Measurements from ENCODE around the gene FBXO47. TPM values are rescaled to one million over a fixed set of nuclear protein-coding genes. Genes with fewer than 3 reads are reported as not detected.

The FBXO47 gene
- total RNA-seq, 4 donors from 2014 or later: not detected

DNA sequence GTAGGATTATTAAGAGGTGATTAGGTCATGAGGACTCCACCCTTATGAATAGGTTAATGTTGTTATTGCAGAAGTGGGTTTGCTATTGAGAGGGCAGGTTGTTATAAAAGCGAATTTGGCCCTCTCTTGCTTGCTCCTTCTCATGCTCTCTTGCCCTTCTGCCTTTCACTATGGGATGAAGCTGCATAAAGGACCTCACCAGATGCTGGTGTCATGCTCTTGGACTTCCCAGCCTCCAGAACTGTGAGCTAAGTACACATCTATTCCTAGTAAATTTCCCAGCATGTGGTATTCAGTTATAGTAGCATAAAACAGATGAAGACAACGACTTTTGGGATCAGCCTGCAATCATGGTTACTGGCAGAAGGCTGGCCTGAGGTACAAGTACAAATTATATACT is 41.4 kb upstream of the FBXO47 start:
- in situ Hi-C loops (cut with MboI; ENCODE audit: low sequenced_read_pairs in 4 of 4) (no loop called here), intact Hi-C loops (cut with DNase I; ENCODE audit: low total_unique reads) (no loop called here)
- H3K4me3 ChIP-seq: no peak overlapping the region
- peaks cover under 1 to 2% of the 10 kb centered on the region in 2 donors for H3K4me1 ChIP-seq
- DNase-seq (no peak), ATAC-seq (no peak)
- H3K27me3 ChIP-seq: no peaks in the 10 kb centered on the region
- H3K9me3 ChIP-seq: no peaks in the 10 kb centered on the region
- H3K27ac ChIP-seq: no peak overlapping the region
- no peaks in the 10 kb centered on the region for H3K36me3 ChIP-seq
- no peak for TF ChIP-seq POLR2A (IDR thresholded peaks at IDR 0.05)
- TF ChIP-seq, protein P1, sequence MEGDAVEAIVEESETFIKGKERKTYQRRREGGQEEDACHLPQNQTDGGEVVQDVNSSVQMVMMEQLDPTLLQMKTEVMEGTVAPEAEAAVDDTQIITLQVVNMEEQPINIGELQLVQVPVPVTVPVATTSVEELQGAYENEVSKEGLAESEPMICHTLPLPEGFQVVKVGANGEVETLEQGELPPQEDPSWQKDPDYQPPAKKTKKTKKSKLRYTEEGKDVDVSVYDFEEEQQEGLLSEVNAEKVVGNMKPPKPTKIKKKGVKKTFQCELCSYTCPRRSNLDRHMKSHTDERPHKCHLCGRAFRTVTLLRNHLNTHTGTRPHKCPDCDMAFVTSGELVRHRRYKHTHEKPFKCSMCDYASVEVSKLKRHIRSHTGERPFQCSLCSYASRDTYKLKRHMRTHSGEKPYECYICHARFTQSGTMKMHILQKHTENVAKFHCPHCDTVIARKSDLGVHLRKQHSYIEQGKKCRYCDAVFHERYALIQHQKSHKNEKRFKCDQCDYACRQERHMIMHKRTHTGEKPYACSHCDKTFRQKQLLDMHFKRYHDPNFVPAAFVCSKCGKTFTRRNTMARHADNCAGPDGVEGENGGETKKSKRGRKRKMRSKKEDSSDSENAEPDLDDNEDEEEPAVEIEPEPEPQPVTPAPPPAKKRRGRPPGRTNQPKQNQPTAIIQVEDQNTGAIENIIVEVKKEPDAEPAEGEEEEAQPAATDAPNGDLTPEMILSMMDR (IDR thresholded peaks at IDR 0.05 in 4 of 5, conservative IDR thresholded peaks at IDR 0.05 in 1 of 5): no peak

DNA sequence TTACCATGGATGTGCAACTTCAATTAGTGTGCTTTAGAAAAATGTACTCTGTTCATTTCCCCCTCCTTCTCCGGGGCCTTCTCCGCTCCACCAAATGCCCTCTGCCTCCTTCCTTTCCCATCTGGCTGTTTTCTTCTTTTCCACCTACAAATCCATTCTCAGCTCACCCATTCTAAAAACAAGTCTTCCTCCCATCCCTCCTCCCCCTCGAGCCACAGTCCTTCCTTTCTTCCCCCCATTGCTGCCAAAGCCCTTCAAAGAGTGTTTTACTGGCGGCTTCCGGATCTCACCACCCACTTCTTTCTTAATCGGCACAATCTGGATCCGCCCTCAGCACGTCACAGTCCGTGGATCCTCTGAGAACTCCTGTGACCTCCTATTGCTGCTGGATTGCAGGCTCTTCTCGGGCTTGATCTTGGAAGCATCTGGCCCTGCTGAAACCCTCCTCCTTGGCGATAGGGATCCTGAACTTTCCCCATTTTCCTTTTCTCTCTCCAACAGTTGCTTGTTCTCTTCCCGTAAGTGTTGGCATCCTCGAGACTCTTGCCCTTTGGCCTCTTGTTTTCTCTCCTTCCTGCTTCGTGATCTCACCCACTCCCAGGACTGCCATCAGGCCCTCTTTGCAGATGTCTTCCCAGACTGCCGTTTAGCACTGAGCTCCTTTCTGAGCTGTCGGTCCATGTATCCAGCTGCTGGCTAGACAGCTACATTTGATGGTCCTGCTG is 36.0 kb upstream of the FBXO47 start:
- in situ Hi-C loops (cut with MboI; ENCODE audit: low sequenced_read_pairs in 4 of 4): no loop called here
- ATAC-seq (peak; percentile 70 to 89), DNase-seq (peak; percentile 73 to 82)
- H3K27me3 ChIP-seq: no peaks in the 10 kb centered on the region
- peak overlapping the region; percentile 27 to 48 (median 32) for H3K4me3 ChIP-seq
- no peaks in the 10 kb centered on the region for H3K36me3 ChIP-seq
- peaks cover 14 to 21% of the 10 kb centered on the region in 2 donors for H3K4me1 ChIP-seq
- peak in 1 of 2 donors; percentile 9 for TF ChIP-seq POLR2A (IDR thresholded peaks at IDR 0.05)
- TF ChIP-seq, protein P1 (IDR thresholded peaks at IDR 0.05 in 4 of 5, conservative IDR thresholded peaks at IDR 0.05 in 1 of 5): no peak
- no peaks in the 10 kb centered on the region for H3K9me3 ChIP-seq
- H3K27ac ChIP-seq: peak overlapping the region; percentile 76 to 90 (median 80)
- intact Hi-C loops (cut with DNase I; ENCODE audit: low total_unique reads): loop anchor here (5.0 kb wide), 1 partner anchor 144 kb away; no protein-coding TSS in a partner anchor

DNA sequence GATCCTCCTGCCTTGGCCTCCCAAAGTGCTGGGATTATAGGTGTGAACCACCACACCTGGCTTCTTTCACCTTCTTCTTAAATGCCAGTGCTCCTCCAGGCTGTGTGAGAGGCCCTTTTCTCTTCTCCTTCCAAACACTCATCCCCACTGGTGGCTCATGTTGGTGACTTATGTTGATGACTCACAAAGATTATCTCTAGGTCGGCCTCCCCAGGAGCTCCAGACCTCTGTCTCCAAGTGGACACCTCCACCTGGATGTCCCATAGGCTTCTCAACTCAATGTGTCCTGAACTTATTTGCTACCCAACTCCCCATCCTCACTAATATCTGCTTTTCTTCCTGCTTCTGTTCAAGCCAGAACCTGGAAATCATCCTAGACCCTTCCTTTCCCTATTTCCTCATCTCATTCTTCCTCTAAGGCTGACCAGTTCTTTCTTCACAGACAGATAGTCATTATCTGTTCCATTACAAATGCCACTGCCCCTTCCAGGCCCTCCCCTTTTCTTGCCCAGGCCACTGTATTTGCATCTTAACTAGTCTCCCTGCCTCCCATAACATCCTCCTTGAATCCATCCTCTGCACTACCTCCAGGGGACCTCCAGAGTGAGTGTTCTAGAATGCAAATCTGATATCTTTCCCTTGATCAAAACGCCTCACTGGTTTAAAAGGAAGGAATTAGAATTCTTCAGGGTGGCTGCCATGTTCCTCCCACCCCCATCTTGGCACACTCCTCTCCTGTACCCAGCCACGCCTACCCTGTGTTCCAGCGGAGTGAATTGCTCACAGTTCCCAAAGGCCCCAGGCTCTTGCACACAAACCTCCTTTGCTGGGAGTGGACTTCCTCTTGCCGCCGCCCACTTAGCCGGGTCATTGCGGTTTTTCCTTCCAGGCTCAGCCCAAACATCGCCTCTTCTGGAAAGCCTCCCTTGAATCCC is 34.8 kb upstream of the FBXO47 start:
- H3K27me3 ChIP-seq: no peaks in the 10 kb centered on the region
- H3K4me3 ChIP-seq: peak overlapping the region; percentile 27 to 48 (median 32)
- peaks cover 14 to 21% of the 10 kb centered on the region in 2 donors for H3K4me1 ChIP-seq
- TF ChIP-seq, protein P1 (IDR thresholded peaks at IDR 0.05 in 4 of 5, conservative IDR thresholded peaks at IDR 0.05 in 1 of 5): no peak
- no peak for TF ChIP-seq POLR2A (IDR thresholded peaks at IDR 0.05)
- intact Hi-C loops (cut with DNase I; ENCODE audit: low total_unique reads): loop anchor here (5.0 kb wide), 1 partner anchor 145 kb away; no protein-coding TSS in a partner anchor
- peak overlapping the region; percentile 76 to 90 (median 80) for H3K27ac ChIP-seq
- H3K36me3 ChIP-seq: no peaks in the 10 kb centered on the region
- in situ Hi-C loops (cut with MboI; ENCODE audit: low sequenced_read_pairs in 4 of 4): no loop called here
- DNase-seq (peak; percentile 63 to 78), ATAC-seq (peak; percentile 82 to 84)
- H3K9me3 ChIP-seq: peaks cover 0 to 2% (median 0%) of the 10 kb centered on the region in 3 donors

DNA sequence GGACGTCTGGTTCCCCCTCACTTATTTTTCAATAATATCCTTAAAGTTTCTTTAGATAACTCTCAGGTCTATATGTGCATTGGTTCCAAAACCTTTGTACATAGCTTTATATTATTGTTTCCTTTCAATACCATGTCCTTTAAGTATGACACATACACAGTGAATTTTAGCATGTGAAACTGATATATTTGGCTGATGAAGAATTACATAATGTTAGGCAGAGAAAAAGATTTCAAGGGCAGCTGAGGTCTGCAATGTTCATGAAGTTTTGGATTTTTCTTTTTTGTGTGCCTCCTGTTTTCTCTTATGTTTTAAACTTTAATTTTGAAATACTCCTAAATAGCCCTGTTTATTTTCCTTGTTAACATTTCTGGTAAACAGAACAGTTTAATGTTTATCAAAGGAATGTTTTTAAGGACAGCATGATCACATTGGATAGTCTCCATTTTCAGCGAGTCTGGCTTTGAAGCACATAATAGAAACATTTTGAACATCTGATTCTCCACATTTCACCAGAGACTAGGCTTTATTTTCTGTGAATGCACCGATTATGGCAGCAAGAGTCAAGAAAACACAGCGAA is 32.9 kb upstream of the FBXO47 start:
- in situ Hi-C loops (cut with MboI; ENCODE audit: low sequenced_read_pairs in 4 of 4): no loop called here
- ATAC-seq: no peak
- peak overlapping the region; percentile 14 to 90 (median 63) for H3K27ac ChIP-seq

More for the DNA sequence above, 32.9 kb upstream of the FBXO47 start:
- Histone ChIP-seq H3K36me3 (no peaks in the 10 kb centered on the region), H3K9me3 (peaks cover 0 to 4% (median 2%) of the 10 kb centered on the region in 3 donors), H3K27me3 (no peaks in the 10 kb centered on the region), H3K4me3 (no peak overlapping the region), H3K4me1 (peaks cover 14 to 21% of the 10 kb centered on the region in 2 donors)
- TF ChIP-seq, protein P1 (IDR thresholded peaks at IDR 0.05 in 4 of 5, conservative IDR thresholded peaks at IDR 0.05 in 1 of 5): no peak
- no peak for TF ChIP-seq POLR2A (IDR thresholded peaks at IDR 0.05)
- intact Hi-C loops (cut with DNase I; ENCODE audit: low total_unique reads): loop anchor here (5.0 kb wide), 1 partner anchor 147 kb away; no protein-coding TSS in a partner anchor
- no peak for DNase-seq
